BLaER1 treated with 17β-estradiol and CSF1 and Interleukin-3, amounts not matched to agents 10 nM and 100 nM (cell line): ENCODE measurements around the gene ITPA.
A peak's percentile ranks its signal among the peaks of the same experiment; 100 is the strongest.

Experiments used
- H3K27ac ChIP-seq, 11 experiments: shearing (Covaris generic); formaldehyde crosslinking; 2 replicates each; pipeline ENCODE4 v1.8.1; 2022
- H3K27me3 ChIP-seq, 11 experiments: shearing (Covaris generic); formaldehyde crosslinking; 2 replicates each; pipeline ENCODE4 v1.8.1; 2022
- H3K36me3 ChIP-seq, 11 experiments: shearing (Covaris generic); formaldehyde crosslinking; 2 replicates each; pipeline ENCODE4 v1.8.1; 2022
- H3K4me1 ChIP-seq, 10 experiments: shearing (Covaris generic); formaldehyde crosslinking; 2 replicates each; pipeline ENCODE4 v1.8.1; 2022
- H3K4me2 ChIP-seq, 11 experiments: shearing (Covaris generic); formaldehyde crosslinking; 2 replicates each; pipeline ENCODE4 v1.8.1; 2022
- H3K4me3 ChIP-seq, 10 experiments: shearing (Covaris generic); formaldehyde crosslinking; 2 replicates each; pipeline ENCODE4 v1.8.1; 2022
- H3K9ac ChIP-seq, 11 experiments: shearing (Covaris generic); formaldehyde crosslinking; 2 replicates each; pipeline ENCODE4 v1.8.1; 2022
- H3K9me3 ChIP-seq, 11 experiments: shearing (Covaris generic); formaldehyde crosslinking; replicated peaks in 1 of 11; 2 replicates each; pipeline ENCODE4 v1.8.1; 2022
- H4K20me1 ChIP-seq, 11 experiments: shearing (Covaris generic); formaldehyde crosslinking; 2 replicates each; pipeline ENCODE4 v1.8.1; 2022
- Cebpa-rat ChIP-seq, 11 experiments: shearing (Covaris generic); IDR thresholded peaks; 2 replicates each; pipeline ENCODE4 v1.8.1; 2022

ITPA gene

DNA sequence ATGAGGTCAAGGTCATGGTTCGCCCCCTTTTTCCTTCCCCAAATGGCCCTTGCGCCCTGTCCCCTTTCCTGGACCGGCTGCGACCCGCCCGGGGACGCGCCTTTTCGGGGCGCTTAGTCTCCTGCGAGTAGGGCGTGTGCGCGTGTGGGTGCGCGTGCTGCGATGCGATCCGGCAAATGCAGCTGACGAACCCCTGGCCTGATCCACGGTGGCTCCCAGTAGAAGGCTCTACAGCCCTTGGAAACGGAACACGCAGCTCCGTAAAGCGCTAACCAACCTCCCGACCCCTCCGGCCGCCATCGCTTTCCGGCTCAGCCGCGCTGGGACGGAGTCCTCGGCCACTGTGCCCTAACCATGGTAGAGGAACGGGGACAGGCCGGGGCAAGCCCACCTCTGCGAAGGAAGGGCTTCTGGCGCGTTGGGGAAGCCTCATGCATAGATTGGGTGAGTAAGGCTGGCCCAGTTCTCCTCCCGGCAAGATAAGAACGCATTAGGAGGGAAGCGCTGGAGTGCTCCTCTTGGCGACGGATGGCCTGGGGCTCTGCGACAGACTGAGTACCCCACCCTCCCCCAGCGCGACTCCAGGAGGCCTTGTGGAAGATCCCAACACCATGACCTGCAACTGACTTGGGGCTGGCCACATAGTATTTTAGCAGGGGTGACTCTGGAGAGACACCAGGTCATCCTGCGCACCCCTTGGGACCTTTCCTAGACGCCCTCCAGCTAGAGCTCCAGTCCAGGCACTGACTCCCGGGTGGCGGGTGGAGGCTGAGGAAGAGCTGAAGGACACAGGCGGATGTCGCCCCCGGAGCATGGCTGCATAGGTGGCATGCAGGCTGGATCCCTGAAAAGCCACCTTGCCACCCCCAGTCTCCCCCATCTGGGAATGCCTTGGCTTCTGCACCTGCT is 30.8 kb downstream of the ITPA start:
- Histone ChIP-seq H3K9ac (peak overlapping the region in 6 of 11 experiments; percentile 62 to 83 (median 73); a peak in 6 of 22 replicates), H3K4me2 (peak overlapping the region; percentile 91 to 98 (median 96))

GRCh38 chr20:3240776-3241363 is 31.6 kb downstream of the ITPA start:
- H3K9me3 ChIP-seq: no peaks in the 10 kb centered on the region
- H4K20me1 ChIP-seq: peaks cover 0 to 53% (median 21%) of the 10 kb centered on the region in 11 experiments; a peak in 13 of 22 replicates
- H3K27me3 ChIP-seq: peaks cover 58 to 87% (median 72%) of the 10 kb centered on the region in 11 experiments
- peaks cover 0 to 26% (median 17%) of the 10 kb centered on the region in 10 experiments; a peak in 15 of 20 replicates for H3K4me1 ChIP-seq
- no peak overlapping the region for H3K9ac ChIP-seq
- no peaks in the 10 kb centered on the region for H3K36me3 ChIP-seq
- H3K4me3 ChIP-seq: no peak overlapping the region
- H3K4me2 ChIP-seq: no peak overlapping the region
- H3K27ac ChIP-seq: no peak overlapping the region
- TF ChIP-seq Cebpa-rat (IDR thresholded peaks at IDR 0.05): no peak

More for the DNA sequence above, 30.8 kb downstream of the ITPA start:
- Histone ChIP-seq H3K4me3 (peak overlapping the region; percentile 66 to 92 (median 75)), H3K27me3 (peaks cover 61 to 92% (median 79%) of the 10 kb centered on the region in 11 experiments), H3K27ac (no peak overlapping the region), H3K9me3 (no peaks in the 10 kb centered on the region), H4K20me1 (peaks cover 0 to 53% (median 21%) of the 10 kb centered on the region in 11 experiments; a peak in 13 of 22 replicates), H3K36me3 (no peaks in the 10 kb centered on the region), H3K4me1 (peaks cover 0 to 26% (median 17%) of the 10 kb centered on the region in 10 experiments; a peak in 15 of 20 replicates)
- TF ChIP-seq Cebpa-rat (IDR thresholded peaks at IDR 0.05): no peak

DNA sequence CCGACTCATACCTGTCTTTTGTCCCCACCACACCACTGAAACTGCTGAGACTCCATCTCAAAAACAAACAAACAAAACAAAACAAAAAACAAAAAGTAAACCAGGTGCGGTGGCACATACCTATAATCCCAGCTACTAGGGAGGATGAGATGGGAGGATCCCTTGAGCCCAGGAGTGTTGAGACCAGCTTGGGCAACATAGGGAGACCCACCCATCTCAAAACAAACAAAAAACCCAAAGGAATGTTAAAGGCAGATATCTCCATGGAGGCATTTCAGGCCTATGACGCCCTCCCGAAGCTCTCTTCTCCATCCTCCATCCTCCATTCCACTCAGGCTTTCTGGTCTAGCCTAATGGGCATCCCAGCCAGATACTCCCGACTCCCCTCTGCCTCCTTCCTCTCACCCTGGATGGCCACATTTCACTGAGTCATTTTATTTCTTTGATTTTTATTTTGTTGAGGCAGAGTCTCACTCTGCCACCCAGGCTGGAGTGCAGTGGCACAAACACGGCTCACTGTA is 32.9 kb downstream of the ITPA start:
- Histone ChIP-seq H3K9ac (no peak overlapping the region), H4K20me1 (peaks cover 0 to 43% (median 12%) of the 10 kb centered on the region in 11 experiments; a peak in 13 of 22 replicates), H3K27me3 (peaks cover 46 to 85% (median 66%) of the 10 kb centered on the region in 11 experiments), H3K4me1 (peaks cover 0 to 26% (median 17%) of the 10 kb centered on the region in 10 experiments; a peak in 15 of 20 replicates), H3K4me2 (no peak overlapping the region), H3K27ac (no peak overlapping the region), H3K36me3 (no peaks in the 10 kb centered on the region), H3K9me3 (no peaks in the 10 kb centered on the region), H3K4me3 (no peak overlapping the region)
- TF ChIP-seq Cebpa-rat (IDR thresholded peaks at IDR 0.05): no peak

DNA sequence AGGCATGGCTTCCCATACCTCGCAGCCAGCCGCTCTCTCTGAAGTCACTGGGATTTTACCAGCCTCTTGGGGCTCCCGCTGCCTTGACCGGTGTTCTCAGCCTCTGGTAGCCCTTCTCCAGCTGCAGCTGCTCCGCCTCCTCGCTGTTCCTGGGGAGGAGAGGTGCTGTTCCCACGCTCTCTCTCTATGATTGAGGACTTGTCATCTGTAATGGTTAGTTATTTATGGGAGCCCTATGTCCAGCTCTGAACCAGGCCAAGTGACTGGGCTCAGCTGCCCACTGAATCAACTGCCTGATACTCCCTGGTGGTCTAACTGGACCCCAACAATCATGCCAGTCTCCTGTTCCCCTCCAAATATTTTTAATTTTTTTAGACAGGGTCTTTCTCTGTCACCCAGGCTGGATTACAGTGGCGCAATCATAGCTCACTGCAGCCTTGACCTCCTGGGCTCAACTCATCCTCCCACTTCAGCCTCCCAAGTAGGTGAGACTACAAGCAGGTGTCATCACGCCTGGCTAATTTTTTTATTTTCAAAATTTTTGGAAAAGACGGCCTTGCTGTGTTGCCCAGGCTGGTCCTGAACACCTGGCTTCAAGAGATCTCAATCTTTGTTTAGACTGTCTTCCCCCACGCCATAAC is 34.5 kb downstream of the ITPA start:
- Histone ChIP-seq H3K9me3 (no peaks in the 10 kb centered on the region), H3K4me3 (no peak overlapping the region), H3K4me1 (peaks cover 0 to 21% (median 16%) of the 10 kb centered on the region in 10 experiments; a peak in 16 of 20 replicates), H3K36me3 (no peaks in the 10 kb centered on the region), H3K27ac (no peak overlapping the region), H4K20me1 (peaks cover 0 to 43% (median 23%) of the 10 kb centered on the region in 11 experiments; a peak in 16 of 22 replicates), H3K27me3 (peaks cover 46 to 85% (median 66%) of the 10 kb centered on the region in 11 experiments), H3K9ac (no peak overlapping the region), H3K4me2 (no peak overlapping the region)
- no peak for TF ChIP-seq Cebpa-rat (IDR thresholded peaks at IDR 0.05)

GRCh38 chr20:3244613-3245012 is 35.3 kb downstream of the ITPA start:
- Histone ChIP-seq H3K36me3 (peaks cover 0 to 1% (median 0%) of the 10 kb centered on the region in 11 experiments; a peak in 2 of 22 replicates), H3K27ac (no peak overlapping the region), H3K4me2 (no peak overlapping the region), H3K4me1 (peaks cover 4 to 17% (median 14%) of the 10 kb centered on the region in 10 experiments; a peak in 17 of 20 replicates), H3K27me3 (peaks cover 46 to 85% (median 66%) of the 10 kb centered on the region in 11 experiments), H4K20me1 (peaks cover 0 to 44% (median 28%) of the 10 kb centered on the region in 11 experiments; a peak in 16 of 22 replicates), H3K9me3 (no peaks in the 10 kb centered on the region), H3K9ac (no peak overlapping the region), H3K4me3 (no peak overlapping the region)
- TF ChIP-seq Cebpa-rat (IDR thresholded peaks at IDR 0.05): no peak

- no peak for TF ChIP-seq Cebpa-rat (IDR thresholded peaks at IDR 0.05)
- Histone ChIP-seq H3K36me3 (peaks cover 0 to 7% (median 3%) of the 10 kb centered on the region in 11 experiments; a peak in 6 of 22 replicates), H4K20me1 (peaks cover 0 to 44% (median 29%) of the 10 kb centered on the region in 11 experiments; a peak in 16 of 22 replicates), H3K4me2 (no peak overlapping the region), H3K9me3 (no peaks in the 10 kb centered on the region), H3K27ac (no peak overlapping the region), H3K4me3 (no peak overlapping the region), H3K27me3 (peaks cover 46 to 85% (median 66%) of the 10 kb centered on the region in 11 experiments), H3K4me1 (peaks cover 9 to 12% (median 11%) of the 10 kb centered on the region in 10 experiments; a peak in 14 of 20 replicates), H3K9ac (no peak overlapping the region)
Observed at GRCh38 chr20:3245156-3245555, 35.9 kb downstream of the ITPA start.

DNA sequence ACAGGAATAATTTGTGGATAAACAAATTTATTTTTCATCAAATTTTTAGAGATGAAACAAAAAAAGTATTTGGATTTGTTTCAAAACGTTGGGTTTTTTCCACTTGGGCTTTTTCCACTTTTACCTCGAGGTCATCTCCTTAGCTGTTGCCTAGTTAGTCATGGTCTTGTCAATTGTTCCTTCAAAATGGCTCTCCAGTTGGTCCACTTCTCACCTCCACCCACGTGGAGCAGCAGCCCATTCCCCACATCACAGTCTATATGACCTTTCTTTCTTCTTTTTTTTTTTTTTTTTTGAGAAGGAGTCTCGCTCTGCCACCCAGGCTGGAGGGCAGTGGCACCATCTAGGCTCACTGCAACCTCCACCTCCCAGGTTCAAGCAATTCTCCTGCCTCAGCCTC is 36.4 kb downstream of the ITPA start:
- peaks cover 9 to 12% (median 11%) of the 10 kb centered on the region in 10 experiments; a peak in 14 of 20 replicates for H3K4me1 ChIP-seq
- H3K27ac ChIP-seq: no peak overlapping the region
- H3K36me3 ChIP-seq: peaks cover 0 to 12% (median 6%) of the 10 kb centered on the region in 11 experiments; a peak in 7 of 22 replicates
- no peaks in the 10 kb centered on the region for H3K9me3 ChIP-seq
- H3K4me2 ChIP-seq: no peak overlapping the region
- H3K4me3 ChIP-seq: no peak overlapping the region
- no peak for TF ChIP-seq Cebpa-rat (IDR thresholded peaks at IDR 0.05)
- H3K9ac ChIP-seq: no peak overlapping the region
- peaks cover 0 to 42% (median 30%) of the 10 kb centered on the region in 11 experiments; a peak in 17 of 22 replicates for H4K20me1 ChIP-seq
- peaks cover 46 to 85% (median 66%) of the 10 kb centered on the region in 11 experiments for H3K27me3 ChIP-seq

- Histone ChIP-seq H3K4me1 (peaks cover 9 to 12% (median 11%) of the 10 kb centered on the region in 10 experiments; a peak in 14 of 20 replicates), H3K27me3 (peaks cover 46 to 83% (median 64%) of the 10 kb centered on the region in 11 experiments), H3K27ac (no peak overlapping the region), H3K9me3 (no peaks in the 10 kb centered on the region), H3K36me3 (peaks cover 0 to 22% (median 15%) of the 10 kb centered on the region in 11 experiments; a peak in 13 of 22 replicates), H3K4me2 (no peak overlapping the region), H3K4me3 (no peak overlapping the region), H3K9ac (no peak overlapping the region), H4K20me1 (peaks cover 0 to 45% (median 31%) of the 10 kb centered on the region in 11 experiments; a peak in 17 of 22 replicates)
- no peak for TF ChIP-seq Cebpa-rat (IDR thresholded peaks at IDR 0.05)
Observed at GRCh38 chr20:3246682-3247081, 37.4 kb downstream of the ITPA start.
